Erythroblast (primary cell): ENCODE data around the gene BMP7.

Source experiments
- GATA1 ChIP-seq: IDR thresholded peaks from 2 replicates; pipeline ENCODE4 v1.6.1; 2011; ENCODE audit warnings: low read depth, mild to moderate bottlenecking, control low read depth, low read length, moderate library complexity
- POLR2A ChIP-seq: IDR thresholded peaks from 2 replicates; pipeline ENCODE4 v1.6.1; 2011; ENCODE audit warnings: mild to moderate bottlenecking, low read length

DNA sequence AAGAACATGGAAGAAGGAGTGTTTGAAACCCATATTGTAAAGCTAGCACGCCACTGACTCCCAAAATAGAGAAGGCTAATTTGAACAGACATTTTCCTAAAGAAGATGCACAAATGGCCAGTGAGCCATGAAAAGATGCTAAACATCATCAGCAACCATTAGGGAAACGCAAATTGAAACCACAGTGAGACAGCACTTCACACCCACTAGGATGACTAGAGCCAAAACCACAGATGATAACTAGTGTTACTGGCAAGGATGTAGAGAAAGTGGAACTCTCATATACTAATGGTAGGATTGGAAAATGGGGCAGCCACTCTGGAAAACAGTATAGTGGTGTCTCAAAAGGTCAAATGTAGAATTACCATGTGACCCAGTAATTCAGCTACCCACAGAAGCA, 58.2 kb downstream of the BMP7 start:
- TF ChIP-seq POLR2A = no peak
- no peak for TF ChIP-seq GATA1
